HFF-Myc (cell line): Measurements from ENCODE around the gene IL21.

Experiments
- DNase-seq: peaks from one replicate; pipeline ENCODE4 v3.0.0-alpha.2; 2011; ENCODE audit warnings: low read depth; ENCODE audit errors: extremely low read depth
- H3K4me3 ChIP-seq: replicated peaks from 2 replicates; pipeline ENCODE4 v1.5.1; 2011; ENCODE audit warnings: low read depth, mild to moderate bottlenecking, control low read depth, low read length
- TF ChIP-seq, protein P1 (sequence below): IDR thresholded peaks from 2 replicates; pipeline ENCODE4 v1.5.1; 2012; ENCODE audit warnings: mild to moderate bottlenecking, low read depth, low read length, control low read depth; ENCODE audit errors: missing control alignments

Gene IL21

DNA sequence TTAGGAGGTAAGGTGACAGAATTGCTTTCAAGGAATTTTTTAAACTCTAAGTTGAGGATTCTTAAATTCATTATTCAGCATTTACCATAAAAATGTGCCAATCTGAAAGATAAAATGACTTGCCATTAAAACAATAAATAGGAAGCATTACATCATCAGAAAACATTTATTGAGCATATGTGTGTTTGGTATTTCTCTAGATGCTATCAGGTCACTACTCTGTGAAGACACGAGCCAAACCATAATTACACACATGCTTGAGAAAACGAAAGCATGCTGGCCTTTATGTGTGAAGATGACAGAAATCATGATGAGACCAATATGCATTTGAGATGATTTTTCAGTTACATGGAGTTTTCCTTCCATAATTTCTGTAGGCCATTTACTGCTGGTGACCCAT lies 12.3 kb upstream of the IL21 start:
- DNase-seq, result no peak
- H3K4me3 ChIP-seq, result no peak overlapping the region
- TF ChIP-seq, protein P1, sequence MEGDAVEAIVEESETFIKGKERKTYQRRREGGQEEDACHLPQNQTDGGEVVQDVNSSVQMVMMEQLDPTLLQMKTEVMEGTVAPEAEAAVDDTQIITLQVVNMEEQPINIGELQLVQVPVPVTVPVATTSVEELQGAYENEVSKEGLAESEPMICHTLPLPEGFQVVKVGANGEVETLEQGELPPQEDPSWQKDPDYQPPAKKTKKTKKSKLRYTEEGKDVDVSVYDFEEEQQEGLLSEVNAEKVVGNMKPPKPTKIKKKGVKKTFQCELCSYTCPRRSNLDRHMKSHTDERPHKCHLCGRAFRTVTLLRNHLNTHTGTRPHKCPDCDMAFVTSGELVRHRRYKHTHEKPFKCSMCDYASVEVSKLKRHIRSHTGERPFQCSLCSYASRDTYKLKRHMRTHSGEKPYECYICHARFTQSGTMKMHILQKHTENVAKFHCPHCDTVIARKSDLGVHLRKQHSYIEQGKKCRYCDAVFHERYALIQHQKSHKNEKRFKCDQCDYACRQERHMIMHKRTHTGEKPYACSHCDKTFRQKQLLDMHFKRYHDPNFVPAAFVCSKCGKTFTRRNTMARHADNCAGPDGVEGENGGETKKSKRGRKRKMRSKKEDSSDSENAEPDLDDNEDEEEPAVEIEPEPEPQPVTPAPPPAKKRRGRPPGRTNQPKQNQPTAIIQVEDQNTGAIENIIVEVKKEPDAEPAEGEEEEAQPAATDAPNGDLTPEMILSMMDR, result no peak

DNA sequence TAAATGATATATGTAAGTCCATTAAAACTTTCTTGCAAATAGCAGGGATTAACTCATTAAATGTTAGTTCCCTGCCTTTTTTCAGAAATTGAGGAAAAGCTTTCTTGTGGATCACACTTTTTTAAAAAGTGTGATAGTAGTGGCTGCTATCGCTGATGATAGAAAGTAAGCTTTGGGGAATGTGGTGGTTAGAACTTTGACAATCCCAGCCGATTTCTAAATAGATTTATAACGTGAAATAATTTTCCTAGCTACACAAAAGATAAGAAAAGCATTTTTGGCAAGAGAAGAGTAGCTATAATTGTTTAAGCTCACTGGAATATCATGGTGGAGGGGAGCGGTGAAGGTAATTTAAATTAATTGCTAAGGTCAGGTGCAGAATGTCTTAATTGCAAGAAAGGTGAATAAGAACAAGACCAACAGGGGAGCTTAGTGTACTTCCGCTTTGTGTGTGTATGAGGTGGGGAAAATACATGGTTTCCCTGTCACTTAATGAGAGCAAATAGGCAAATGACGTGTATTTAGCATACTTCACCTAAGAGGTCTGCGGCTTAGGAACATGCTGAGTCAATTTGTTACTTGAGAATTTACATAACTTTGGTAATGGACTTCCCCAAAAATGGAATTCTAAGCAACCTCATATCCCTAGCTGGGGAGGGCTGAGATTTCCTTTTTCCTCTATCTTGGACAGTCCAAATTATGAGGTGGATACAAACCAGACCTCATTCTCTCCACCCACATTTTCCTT lies 11.7 kb upstream of the IL21 start:
- TF ChIP-seq, protein P1, result no peak
- no peak for DNase-seq
- no peak overlapping the region for H3K4me3 ChIP-seq

DNA sequence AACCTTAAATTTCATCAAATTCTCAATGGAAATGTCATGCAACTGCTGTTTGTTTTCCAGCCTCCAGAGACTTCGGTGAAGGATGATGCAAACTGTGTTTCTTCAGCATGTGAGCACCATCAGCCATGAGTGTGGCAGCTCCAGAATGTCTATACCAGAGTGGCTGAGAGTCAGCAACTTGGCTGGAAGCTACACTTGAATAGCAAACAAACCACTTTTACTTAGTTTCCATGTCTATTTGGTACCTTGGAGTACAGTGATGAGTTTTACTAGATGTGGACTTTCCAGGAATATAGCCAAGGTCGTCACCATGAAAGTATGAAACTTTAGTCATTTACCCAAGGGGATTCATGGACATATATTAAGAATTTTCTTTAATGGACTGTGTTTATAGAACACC lies 4.3 kb upstream of the IL21 start:
- DNase-seq, result no peak
- H3K4me3 ChIP-seq, result no peak overlapping the region
- TF ChIP-seq, protein P1, result no peak

DNA sequence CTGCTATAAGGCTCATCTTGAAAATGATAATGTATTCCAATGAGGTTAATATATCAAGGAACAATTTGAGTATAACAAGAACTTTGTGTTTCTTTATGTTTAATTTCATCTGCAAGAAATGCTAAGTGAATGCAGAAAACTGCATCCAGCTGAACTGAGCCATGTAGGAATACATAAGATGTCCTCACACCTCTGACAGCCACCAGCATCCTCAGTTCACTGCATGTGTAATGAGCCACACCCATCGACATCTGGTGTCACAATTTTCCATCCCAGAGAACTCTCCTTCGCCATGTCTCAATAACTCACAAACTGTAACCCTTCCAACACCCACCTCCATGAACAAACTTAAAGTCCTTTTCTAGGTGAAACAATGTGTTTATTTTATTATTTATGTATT lies 3.3 kb upstream of the IL21 start:
- TF ChIP-seq, protein P1, result no peak
- no peak overlapping the region for H3K4me3 ChIP-seq
- DNase-seq, result no peak

DNA sequence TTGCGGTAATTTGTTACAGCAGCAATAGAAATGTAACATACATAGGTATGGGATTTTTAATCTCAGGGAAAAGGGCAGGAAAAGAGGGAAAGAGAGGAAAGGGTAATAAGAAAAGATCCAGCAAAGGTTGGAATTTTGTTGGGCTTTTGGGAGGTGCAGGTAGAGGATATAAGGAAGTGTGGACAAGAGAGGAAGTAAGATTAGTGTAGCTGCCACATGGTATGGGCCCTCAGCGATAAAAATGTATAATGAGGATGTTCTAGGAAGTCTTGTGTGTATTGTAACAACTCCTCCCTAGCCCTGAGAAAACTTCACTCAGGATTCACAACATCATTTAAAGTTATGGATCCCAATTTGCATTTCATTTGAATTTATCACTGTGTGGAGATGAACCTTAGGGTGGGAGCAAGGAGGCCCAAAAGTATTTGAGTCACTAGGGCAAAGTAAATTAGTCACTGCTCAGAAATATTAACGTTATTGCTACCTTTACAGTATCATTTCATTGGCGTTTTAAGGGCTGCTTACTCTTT lies 2.8 kb upstream of the IL21 start:
- DNase-seq, result no peak
- TF ChIP-seq, protein P1, result no peak
- H3K4me3 ChIP-seq, result no peak overlapping the region

DNA sequence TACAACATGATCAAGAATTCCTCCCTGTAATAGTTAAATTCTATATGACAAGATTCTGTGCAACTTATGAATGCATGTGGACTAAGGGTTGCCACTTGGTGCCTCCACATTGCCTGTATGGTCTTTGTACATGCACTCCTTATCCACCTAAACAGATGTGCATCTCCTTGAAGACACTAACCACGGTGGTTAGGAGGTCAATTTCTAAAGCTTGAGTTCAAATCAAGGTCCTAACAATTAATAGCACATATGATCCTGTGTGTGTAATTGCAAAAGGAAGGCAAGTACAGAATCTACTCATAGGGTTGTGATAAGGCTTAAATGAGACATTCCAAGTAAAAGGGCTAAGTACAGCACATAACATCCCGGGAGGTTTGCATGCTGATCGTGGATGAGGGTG lies 1.5 kb upstream of the IL21 start:
- no peak for DNase-seq
- TF ChIP-seq, protein P1, result no peak

More for the DNA sequence above, 1.5 kb upstream of the IL21 start:
- H3K4me3 ChIP-seq, result no peak overlapping the region
